ENCODE data around the gene MTHFD1L. TPM values are rescaled to one million over a fixed set of nuclear protein-coding genes. Genes with fewer than 3 reads are reported as not detected.

The MTHFD1L gene
- total and polyA plus RNA-seq, 2 of the 8 experiments (the other 6 are each of a cell fraction or from before 2014, with no cell fraction given), result 29.2 to 105 TPM

DNA sequence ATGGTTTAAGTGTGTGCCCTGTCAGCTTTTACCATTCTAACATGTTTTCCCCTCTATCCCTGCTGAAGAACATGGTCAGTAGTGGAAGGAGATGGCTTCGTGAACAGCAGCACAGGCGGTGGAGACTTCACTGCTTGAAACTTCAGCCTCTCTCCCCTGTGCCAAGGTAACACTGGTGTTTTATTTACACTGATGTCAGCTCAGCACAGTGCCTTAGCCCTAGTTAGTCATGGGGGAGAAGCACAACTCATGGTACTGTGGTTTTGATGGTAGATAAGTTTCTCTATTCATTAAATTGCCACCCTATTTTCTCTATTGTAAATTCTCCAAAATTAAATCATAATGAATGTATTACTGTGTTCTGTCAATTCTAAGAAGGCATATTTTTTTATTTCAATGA is 56.6 kb downstream of the MTHFD1L start:
- Histone ChIP-seq H3K79me1 (ENCODE audit: low read depth, low read length) (no peaks in the 10 kb centered on the region), H3K36me3 (ENCODE audit: control insufficient read depth in 2 of 4, insufficient read depth in 4 of 4, low read length in 3 of 4) (peaks cover 2 to 52% (median 21%) of the 10 kb centered on the region in 4 experiments; a peak in 7 of 8 replicates), H2AK5ac (ENCODE audit: low read depth, low read length) (no peak overlapping the region), H2AFZ (ENCODE audit: low read length) (no peak overlapping the region), H3K4me3 (ENCODE audit: extremely low read depth in 1 of 4, insufficient read depth in 2 of 4, low read depth in 3 of 4, low read length in 4 of 4) (no peak overlapping the region), H4K20me1 (replicated peaks in 1 of 2; ENCODE audit: control insufficient read depth in 1 of 2, insufficient read depth in 2 of 2, low read length in 2 of 2) (peaks cover 0 to 4% of the 10 kb centered on the region in 2 experiments), H4K5ac (ENCODE audit: insufficient read length, low read depth, low read length) (no peak overlapping the region), H3K23me2 (ENCODE audit: low read depth, low read length) (no peaks in the 10 kb centered on the region), H3K18ac (ENCODE audit: extremely low read depth, low read length) (no peak overlapping the region), H2BK20ac (ENCODE audit: low read length) (no peak overlapping the region), H3K14ac (ENCODE audit: insufficient read length) (no peak overlapping the region), H2BK120ac (replicated peaks; ENCODE audit: low read depth, low read length) (no peak overlapping the region), H2BK12ac (ENCODE audit: low read depth, low read length) (no peak overlapping the region), H3K27ac (ENCODE audit: low read depth, low read length) (no peak overlapping the region), H3K4ac (replicated peaks; ENCODE audit: insufficient read length, low read depth, low read length) (no peak overlapping the region), H3K4me2 (ENCODE audit: insufficient read depth in 1 of 2, low read depth in 2 of 2, low read length in 2 of 2) (no peak overlapping the region), H3K56ac (replicated peaks; ENCODE audit: insufficient read length, low read depth, low read length) (no peak overlapping the region), H3K23ac (ENCODE audit: insufficient read length) (no peak overlapping the region), H2BK15ac (ENCODE audit: low read length) (no peak overlapping the region), H4K91ac (replicated peaks; ENCODE audit: insufficient read length, low read length) (no peak overlapping the region), H2BK5ac (ENCODE audit: low read depth, low read length) (no peak overlapping the region), H3K4me1 (replicated peaks in 1 of 4; ENCODE audit: control insufficient read depth in 3 of 4, insufficient read depth in 4 of 4, low read length in 3 of 4) (no peaks in the 10 kb centered on the region), H4K8ac (ENCODE audit: extremely low read depth, insufficient read depth, low read length) (no peak overlapping the region), H3K9ac (replicated peaks in 1 of 4; ENCODE audit: extremely low read depth in 1 of 4, low read depth in 3 of 4, low read length in 3 of 4) (no peak overlapping the region), H3K79me2 (ENCODE audit: control insufficient read depth in 1 of 2, insufficient read depth in 2 of 2, low read length in 2 of 2) (no peaks in the 10 kb centered on the region), H3K27me3 (replicated peaks in 1 of 4; ENCODE audit: control insufficient read depth in 3 of 4, extremely low read depth in 1 of 4, insufficient read depth in 3 of 4, low read length in 3 of 4) (no peaks in the 10 kb centered on the region), H3K9me3 (ENCODE audit: insufficient read depth in 2 of 2, low read depth in 1 of 2, low read length in 1 of 2) (no peaks in the 10 kb centered on the region)
- DNase-seq (ENCODE audit: low read depth in 1 of 2, low spot score in 2 of 2) (no peak), FAIRE-seq (no peak)
- 88% methylated on average over 2 of the region's 2 CpGs; no CpG with 5 or more reads in 1 of the 2 experiments for WGBS, 2 experiments (ENCODE audit: extremely low coverage in 1 of 2, insufficient coverage in 1 of 2, insufficient read length in 1 of 2, insufficient replicate concordance in 2 of 2, low coverage in 1 of 2, low lambda C conversion rate in 2 of 2, missing lambda C conversion rate in 1 of 2)
- CTCF ChIA-PET (ENCODE audit: partially characterized antibody), result interaction anchor here (2.1 to 2.4 kb wide), 2 partner anchors 12 to 30 kb away, joined by 4 to 12 read pairs; no protein-coding TSS in a partner anchor
- POLR2A ChIA-PET (ENCODE audit: partially characterized antibody), result no interaction called here
- TF ChIP-seq RXRA (IDR thresholded peaks at IDR 0.05; ENCODE audit: insufficient read depth, low read depth, low read length) (no peak), PHF8 (conservative IDR thresholded peaks at IDR 0.05; ENCODE audit: low read depth, low read length) (no peak), CHD1 (IDR thresholded peaks at IDR 0.05; ENCODE audit: low read depth, low read length) (no peak), EP300 (IDR thresholded peaks at IDR 0.05; ENCODE audit: borderline replicate concordance in 1 of 2, low read depth in 2 of 2, low read length in 2 of 2) (no peak), SIX5 (IDR thresholded peaks at IDR 0.05; ENCODE audit: low read depth, low read length) (no peak)
- TF ChIP-seq, protein P1, sequence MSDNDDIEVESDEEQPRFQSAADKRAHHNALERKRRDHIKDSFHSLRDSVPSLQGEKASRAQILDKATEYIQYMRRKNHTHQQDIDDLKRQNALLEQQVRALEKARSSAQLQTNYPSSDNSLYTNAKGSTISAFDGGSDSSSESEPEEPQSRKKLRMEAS (IDR thresholded peaks at IDR 0.05), result no peak

Measured in H1 (cell line).